ENCODE measurements around the gene PRKAB1. TPM values are rescaled to one million over a fixed set of nuclear protein-coding genes. Genes with fewer than 3 reads are reported as not detected.

Gene PRKAB1
- total RNA-seq, 1 experiment from 2014 or later = 37.3 TPM

- ChIA-PET CTCF (no interaction called here), POLR2A (no interaction called here)
- H3K4me1 Mint-ChIP-seq (ENCODE audit: low read depth, unreplicated experiment) = peaks cover 10% of the 10 kb centered on the region
- H3K9me3 Mint-ChIP-seq (ENCODE audit: unreplicated experiment) = no peaks in the 10 kb centered on the region
- intact Hi-C loops (cut with micrococcal nuclease; ENCODE audit: unreplicated experiment) = no loop called here
- no peak overlapping the region for H3K27ac Mint-ChIP-seq (ENCODE audit: unreplicated experiment)
- H3K9me3 ChIP-seq = no peaks in the 10 kb centered on the region
- no peak overlapping the region for H3K4me3 ChIP-seq (ENCODE audit: low read depth, low read length)
- H3K36me3 ChIP-seq (ENCODE audit: control insufficient read depth, insufficient read depth, low read length) = peaks cover 3% of the 10 kb centered on the region; the same call in 1 of the 2 replicates
- DNase-seq = no peak
- H3K4me3 Mint-ChIP-seq (ENCODE audit: unreplicated experiment) = no peak overlapping the region
- peaks cover 21% of the 10 kb centered on the region for H3K4me1 ChIP-seq
- no TSS peak for BruUV-seq (replicated peaks)
- H3K27me3 Mint-ChIP-seq (ENCODE audit: insufficient read depth, unreplicated experiment) = no peaks in the 10 kb centered on the region
- H3K27me3 ChIP-seq (replicated peaks; ENCODE audit: control insufficient read depth, insufficient read depth, low read length) = no peaks in the 10 kb centered on the region
- TF ChIP-seq CTCF (IDR thresholded peaks at IDR 0.05; ENCODE audit: insufficient read depth in 1 of 2, low read depth in 1 of 2, low read length in 1 of 2, severe bottlenecking in 1 of 2, unreplicated experiment in 1 of 2) = no peak
- H3K36me3 Mint-ChIP-seq (ENCODE audit: insufficient read depth, unreplicated experiment) = peaks cover 43% of the 10 kb centered on the region
Observed at GRCh38 chr12:119671070-119671469, 3.1 kb downstream of the PRKAB1 start.

GRCh38 chr12:119672194-119672593, 4.3 kb downstream of the PRKAB1 start:
- POLR2A ChIA-PET = no interaction called here
- no peaks in the 10 kb centered on the region for H3K9me3 Mint-ChIP-seq (ENCODE audit: unreplicated experiment)
- intact Hi-C loops (cut with micrococcal nuclease; ENCODE audit: unreplicated experiment) = no loop called here
- Histone ChIP-seq H3K9me3 (no peaks in the 10 kb centered on the region), H3K4me1 (peaks cover 16% of the 10 kb centered on the region; the same call in 1 of the 2 replicates), H3K36me3 (ENCODE audit: control insufficient read depth, insufficient read depth, low read length) (peaks cover 3% of the 10 kb centered on the region), H3K27me3 (replicated peaks; ENCODE audit: control insufficient read depth, insufficient read depth, low read length) (no peaks in the 10 kb centered on the region), H3K4me3 (ENCODE audit: low read depth, low read length) (no peak overlapping the region)
- peaks cover 6% of the 10 kb centered on the region for H3K4me1 Mint-ChIP-seq (ENCODE audit: low read depth, unreplicated experiment)
- no peak overlapping the region for H3K27ac Mint-ChIP-seq (ENCODE audit: unreplicated experiment)
- CTCF ChIA-PET = no interaction called here
- H3K4me3 Mint-ChIP-seq (ENCODE audit: unreplicated experiment) = no peak overlapping the region
- DNase-seq = no peak
- BruUV-seq (replicated peaks) = no TSS peak
- H3K27me3 Mint-ChIP-seq (ENCODE audit: insufficient read depth, unreplicated experiment) = no peaks in the 10 kb centered on the region
- peaks cover 54% of the 10 kb centered on the region for H3K36me3 Mint-ChIP-seq (ENCODE audit: insufficient read depth, unreplicated experiment)
- no peak for TF ChIP-seq CTCF (IDR thresholded peaks at IDR 0.05; ENCODE audit: insufficient read depth in 1 of 2, low read depth in 1 of 2, low read length in 1 of 2, severe bottlenecking in 1 of 2, unreplicated experiment in 1 of 2)

GRCh38 chr12:119673634-119674033, 5.7 kb downstream of the PRKAB1 start:
- H3K4me3 ChIP-seq (ENCODE audit: low read depth, low read length) = no peak overlapping the region
- H3K27me3 Mint-ChIP-seq (ENCODE audit: insufficient read depth, unreplicated experiment) = no peaks in the 10 kb centered on the region
- intact Hi-C loops (cut with micrococcal nuclease; ENCODE audit: unreplicated experiment) = no loop called here
- H3K36me3 Mint-ChIP-seq (ENCODE audit: insufficient read depth, unreplicated experiment) = peaks cover 57% of the 10 kb centered on the region
- H3K27ac Mint-ChIP-seq (ENCODE audit: unreplicated experiment) = no peak overlapping the region
- ChIA-PET POLR2A (no interaction called here), CTCF (no interaction called here)
- H3K4me1 Mint-ChIP-seq (ENCODE audit: low read depth, unreplicated experiment) = peaks cover 6% of the 10 kb centered on the region
- no TSS peak for BruUV-seq (replicated peaks)
- H3K4me3 Mint-ChIP-seq (ENCODE audit: unreplicated experiment) = no peak overlapping the region
- peaks cover 5% of the 10 kb centered on the region for H3K36me3 ChIP-seq (ENCODE audit: control insufficient read depth, insufficient read depth, low read length)
- H3K4me1 ChIP-seq = peaks cover 16% of the 10 kb centered on the region; the same call in 1 of the 2 replicates
- H3K9me3 ChIP-seq = no peaks in the 10 kb centered on the region
- no peak for DNase-seq
- no peaks in the 10 kb centered on the region for H3K9me3 Mint-ChIP-seq (ENCODE audit: unreplicated experiment)
- no peaks in the 10 kb centered on the region for H3K27me3 ChIP-seq (replicated peaks; ENCODE audit: control insufficient read depth, insufficient read depth, low read length)
- no peak for TF ChIP-seq CTCF (IDR thresholded peaks at IDR 0.05; ENCODE audit: insufficient read depth in 1 of 2, low read depth in 1 of 2, low read length in 1 of 2, severe bottlenecking in 1 of 2, unreplicated experiment in 1 of 2)
